HCT116 (cell line): Measurements from ENCODE around the gene NAPA. TPM values are rescaled to one million over a fixed set of nuclear protein-coding genes. Genes with fewer than 3 reads are reported as not detected.

Source experiments
- ATAC-seq: fragments of 200-7000 bp; cut with Tn5 transposase; 2 replicates; pipeline ENCODE4 v1.9.1; 2020; ENCODE audit warnings: mild to moderate bottlenecking, moderate library complexity
- BruUV-seq: library from RNA; stranded (reverse); fragments of 400-500 nt; replicated peaks from 2 replicates; lab custom pipeline; 2021; lab: Mats Ljungman, UMichigan
- CTCF ChIA-PET: fragments of 300-600 bp; sonication (Branson Sonifier 250); formaldehyde crosslinking; loops from one replicate; lab custom pipeline; 2021; ENCODE audit warnings: antibody characterized with exemption; lab: Charles Lee
- POLR2A ChIA-PET: fragments of 300-600, 350-600 bp; sonication (Branson Sonifier 250); formaldehyde crosslinking; loops from one replicate; lab custom pipeline; 2021; ENCODE audit warnings: antibody characterized with exemption; lab: Charles Lee
- RAD21 ChIA-PET, 2 experiments: fragments of 300-600 bp; sonication (Branson Sonifier 250); formaldehyde crosslinking; loops; one replicate each; lab custom pipeline; 2023; ENCODE audit warnings: low total read pairs in 2 of 2; ENCODE audit not compliant: uncharacterized antibody in 2 of 2, unreplicated experiment in 2 of 2, low non-redundant PET in 1 of 2; lab: Charles Lee
- DNase-seq: peaks from one replicate; pipeline ENCODE4 v3.0.0-alpha.2; 2010; ENCODE audit warnings: low read depth, low spot score
- H2AFZ ChIP-seq: fragments of 200-600 bp; shearing (Covaris generic), sonication (generic); 2 replicates; pipeline ENCODE4 v1.6.1; 2017; ENCODE audit warnings: low read depth, mixed run types, mixed read lengths, antibody characterized with exemption, low read length; ENCODE audit not compliant: poor library complexity, severe bottlenecking
- H3K27ac ChIP-seq: 2 replicates; pipeline ENCODE4 v1.5.1; 2012; ENCODE audit warnings: low read depth, low read length
- H3K27me3 ChIP-seq: fragments of 200-600 bp; sonication (generic); 2 replicates; pipeline ENCODE4 v1.6.1; 2016; ENCODE audit warnings: mixed run types, low read length, mixed read lengths; ENCODE audit not compliant: insufficient read depth
- H3K36me3 ChIP-seq, 2 experiments: fragments of 200-500 bp in 1 of 2; fragments of 200-600 bp in 1 of 2; sonication (Bioruptor generic) in 1 of 2; sonication (generic) in 1 of 2; 2 replicates each; pipeline versions ENCODE4 v1.5.1 to v1.6.1; 2014 to 2016; ENCODE audit warnings: low read length in 2 of 2, inconsistent platforms in 1 of 2, mixed read lengths in 1 of 2, mixed run types in 1 of 2; ENCODE audit not compliant: insufficient read depth in 2 of 2, control insufficient read depth in 1 of 2
- H3K4me1 ChIP-seq, 2 experiments: fragments of 200-600 bp in 1 of 2; sonication (generic) in 1 of 2; 2 replicates each; pipeline versions ENCODE4 v1.5.1 to v1.6.1; 2012 to 2017; ENCODE audit warnings: low read length in 2 of 2, inconsistent platforms in 1 of 2, mild to moderate bottlenecking in 1 of 2, mixed read lengths in 1 of 2, mixed run types in 1 of 2, moderate library complexity in 1 of 2; ENCODE audit not compliant: insufficient read depth in 2 of 2, control insufficient read depth in 1 of 2
- H3K4me2 ChIP-seq: fragments of 200-600 bp; sonication (generic); 2 replicates; pipeline ENCODE4 v1.6.1; 2017; ENCODE audit warnings: mixed run types, low read length, mixed read lengths
- H3K4me3 ChIP-seq, 2 experiments: fragments of 200-600 bp in 1 of 2; sonication (generic) in 1 of 2; replicated peaks in 1 of 2; 2 replicates each; pipeline ENCODE4 v1.5.1; 2011 to 2016; ENCODE audit warnings: low read length in 2 of 2, control low read depth in 1 of 2, low read depth in 1 of 2, mild to moderate bottlenecking in 1 of 2, mixed read lengths in 1 of 2, mixed run types in 1 of 2
- H3K79me2 ChIP-seq: fragments of 200-600 bp; sonication (generic); 2 replicates; pipeline ENCODE4 v1.6.1; 2017; ENCODE audit warnings: mild to moderate bottlenecking, mixed run types, low read length, moderate library complexity, mixed read lengths; ENCODE audit not compliant: insufficient read depth
- H3K9ac ChIP-seq: fragments of 200-600 bp; sonication (generic); 2 replicates; pipeline ENCODE4 v1.6.1; 2016; ENCODE audit warnings: low read length, mixed read lengths
- H3K9me2 ChIP-seq: fragments of 200-600 bp; sonication (generic), shearing (Covaris generic); 2 replicates; pipeline ENCODE4 v1.6.1; 2017; ENCODE audit warnings: mixed run types, mild to moderate bottlenecking, moderate library complexity; ENCODE audit not compliant: insufficient read depth
- H3K9me3 ChIP-seq, 2 experiments: fragments of 200-500 bp in 1 of 2; fragments of 200-600 bp in 1 of 2; sonication (Bioruptor generic) in 1 of 2; sonication (generic) in 1 of 2; 2 replicates each; pipeline ENCODE4 v1.6.1; 2014 to 2017; ENCODE audit warnings: low read length in 2 of 2, mixed read lengths in 2 of 2, inconsistent platforms in 1 of 2, low read depth in 1 of 2, mild to moderate bottlenecking in 1 of 2, mixed run types in 1 of 2, moderate library complexity in 1 of 2; ENCODE audit not compliant: control insufficient read depth in 1 of 2, insufficient read depth in 1 of 2
- H4K20me1 ChIP-seq: fragments of 200-600 bp; sonication (generic), shearing (Covaris generic); 2 replicates; pipeline ENCODE4 v1.6.1; 2017; ENCODE audit warnings: mixed run types, mild to moderate bottlenecking, moderate library complexity; ENCODE audit not compliant: insufficient read depth
- CBX3 ChIP-seq: IDR thresholded peaks from 2 replicates; pipeline ENCODE4 v1.6.1; 2012; ENCODE audit warnings: low read depth
- CEBPB ChIP-seq: IDR thresholded peaks from 2 replicates; pipeline ENCODE4 v1.6.1; 2012; ENCODE audit warnings: low read depth
- ELF1 ChIP-seq: IDR thresholded peaks from 2 replicates; pipeline ENCODE4 v1.6.1; 2012; ENCODE audit warnings: low read depth, borderline replicate concordance
- EZH2 ChIP-seq: fragments of 200-600 bp; sonication (generic); IDR thresholded peaks from 2 replicates; pipeline ENCODE4 v1.6.1; 2017; ENCODE audit warnings: antibody characterized with exemption, mixed run types
- EZH2phosphoT487 ChIP-seq: fragments of 200-600 bp; IDR thresholded peaks from 2 replicates; pipeline ENCODE4 v1.6.1; 2018; ENCODE audit warnings: antibody characterized with exemption, borderline replicate concordance
- FOSL1 ChIP-seq: IDR thresholded peaks from 2 replicates; pipeline ENCODE4 v1.6.1; 2012; ENCODE audit warnings: low read depth
- JUND ChIP-seq: IDR thresholded peaks from 2 replicates; pipeline ENCODE4 v1.6.1; 2012
- POLR2A ChIP-seq: IDR thresholded peaks from 2 replicates; pipeline ENCODE4 v1.7.0; 2011; ENCODE audit warnings: borderline replicate concordance; ENCODE audit not compliant: insufficient read depth, insufficient read length; ENCODE audit errors: extremely low read depth
- POLR2AphosphoS5 ChIP-seq: IDR thresholded peaks from 2 replicates; pipeline ENCODE4 v1.6.1; 2011; ENCODE audit warnings: mild to moderate bottlenecking, low read depth, low read length, moderate library complexity
- SRF ChIP-seq: IDR thresholded peaks from 2 replicates; pipeline ENCODE4 v1.6.1; 2012; ENCODE audit warnings: low read depth
- ZFX ChIP-seq: fragments of 450-650 bp; IDR thresholded peaks from 2 replicates; pipeline ENCODE4 v1.6.1; 2017
- ZNF274 ChIP-seq: fragments of 200-500 bp; sonication (Bioruptor generic); IDR thresholded peaks from 2 replicates; pipeline ENCODE4 v1.6.1; 2014; ENCODE audit warnings: mild to moderate bottlenecking, low read depth, low read length, inconsistent platforms
- intact Hi-C: fragments of 100-400 bp; cut with micrococcal nuclease; formaldehyde crosslinking; loops from 2 replicates; pipeline ENCODE4 v1.10.0; 2022
- total RNA-seq: library from RNA; stranded (reverse); gene quantifications from one replicate; pipeline ENCODE4 v1.2.1, GENCODE V29; 2021; ENCODE audit not compliant: unreplicated experiment
- TF ChIP-seq, protein P1 (sequence below): IDR thresholded peaks from 2 replicates; pipeline ENCODE4 v1.6.1; 2012
- TF ChIP-seq, protein P2 (sequence below): IDR thresholded peaks from 2 replicates; pipeline ENCODE4 v1.6.1; 2011; ENCODE audit warnings: mild to moderate bottlenecking, low read length, moderate library complexity; ENCODE audit not compliant: insufficient replicate concordance; ENCODE audit errors: extremely low read depth
- TF ChIP-seq, protein P3 (sequence below): IDR thresholded peaks from 2 replicates; pipeline ENCODE4 v1.6.1; 2012; ENCODE audit warnings: low read depth
- TF ChIP-seq, protein P4 (sequence below): IDR thresholded peaks from 2 replicates; pipeline ENCODE4 v1.6.1; 2012
- TF ChIP-seq, protein P5 (sequence below), 3 experiments: fragments of 200-600 bp in 1 of 3; sonication (generic) in 1 of 3; IDR thresholded peaks in 2 of 3; conservative IDR thresholded peaks in 1 of 3; 2 replicates each; pipeline ENCODE4 v1.5.1; 2012 to 2017; ENCODE audit warnings: low read depth in 2 of 3, low read length in 2 of 3, antibody characterized with exemption in 1 of 3, borderline replicate concordance in 1 of 3, control low read depth in 1 of 3, mild to moderate bottlenecking in 1 of 3, mixed read lengths in 1 of 3, mixed run types in 1 of 3, moderate library complexity in 1 of 3; ENCODE audit not compliant: insufficient read depth in 1 of 3

NAPA gene
- total RNA-seq, 1 experiment from 2014 or later: 58.8 TPM

DNA sequence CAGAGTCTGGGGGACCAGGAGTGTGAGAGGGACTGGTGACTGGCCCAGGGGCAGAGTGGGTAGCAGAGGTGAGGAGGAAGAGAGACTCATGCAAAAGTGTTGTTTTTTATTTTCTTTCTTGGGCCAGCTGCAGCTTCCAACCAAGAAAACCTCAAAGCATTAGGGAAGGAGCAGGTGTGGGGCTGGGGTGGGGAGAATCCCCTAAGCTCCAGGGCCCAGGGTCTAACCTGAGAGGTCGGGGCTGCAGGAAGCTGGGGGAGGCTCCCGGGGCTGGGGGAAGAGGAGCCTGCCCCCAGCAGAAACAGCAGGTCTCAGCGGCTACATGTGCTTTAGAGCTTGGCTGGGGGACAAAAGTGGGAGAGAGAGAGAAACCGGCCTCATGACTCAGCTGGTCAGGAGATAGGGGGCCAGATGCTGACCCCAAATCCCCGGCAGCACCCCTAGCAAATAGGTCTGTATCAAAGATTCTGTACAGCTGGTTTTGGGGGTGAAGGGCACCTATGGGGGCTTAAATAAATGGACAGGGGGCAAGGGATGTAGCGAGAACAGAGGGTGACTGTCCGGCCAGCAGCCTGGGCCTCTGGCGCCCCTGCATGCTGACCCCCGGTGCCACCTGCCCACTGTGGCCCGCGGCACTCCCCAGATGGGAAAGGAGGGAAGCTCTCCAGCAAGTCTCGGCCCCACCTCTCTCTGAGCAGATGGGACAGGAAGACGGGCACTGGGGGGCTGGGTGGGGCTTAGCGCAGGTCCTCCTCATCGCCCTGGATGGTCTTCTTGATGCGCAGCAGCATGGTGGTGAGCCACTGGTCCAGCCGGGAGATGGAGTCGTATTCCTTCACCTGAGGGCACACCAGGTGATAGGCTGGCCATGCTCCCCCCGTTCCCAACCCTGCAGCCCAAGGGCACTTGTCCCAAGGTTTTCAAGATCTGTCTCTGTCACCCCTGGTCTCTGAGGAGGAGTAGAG, 27.0 kb downstream of the NAPA start:
- POLR2A ChIA-PET: no interaction called here
- no peaks in the 10 kb centered on the region for H3K9me3 ChIP-seq

More for the DNA sequence above, 27.0 kb downstream of the NAPA start:
- H3K27me3 ChIP-seq: no peaks in the 10 kb centered on the region
- peaks cover 2 to 5% of the 10 kb centered on the region in 2 experiments; a peak in 1 of 4 replicates for H3K36me3 ChIP-seq
- intact Hi-C loops: no loop called here
- no peak for DNase-seq
- H3K9me2 ChIP-seq: no peaks in the 10 kb centered on the region
- TF ChIP-seq CEBPB (no peak), POLR2A (no peak), JUND (no peak), ELF1 (no peak), SRF (no peak), EZH2 (no peak), ZFX (no peak), FOSL1 (no peak), EZH2phosphoT487 (no peak), CBX3 (no peak), ZNF274 (no peak), POLR2AphosphoS5 (no peak)
- TF ChIP-seq, protein P1, sequence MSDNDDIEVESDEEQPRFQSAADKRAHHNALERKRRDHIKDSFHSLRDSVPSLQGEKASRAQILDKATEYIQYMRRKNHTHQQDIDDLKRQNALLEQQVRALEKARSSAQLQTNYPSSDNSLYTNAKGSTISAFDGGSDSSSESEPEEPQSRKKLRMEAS: no peak
- TF ChIP-seq, protein P2, sequence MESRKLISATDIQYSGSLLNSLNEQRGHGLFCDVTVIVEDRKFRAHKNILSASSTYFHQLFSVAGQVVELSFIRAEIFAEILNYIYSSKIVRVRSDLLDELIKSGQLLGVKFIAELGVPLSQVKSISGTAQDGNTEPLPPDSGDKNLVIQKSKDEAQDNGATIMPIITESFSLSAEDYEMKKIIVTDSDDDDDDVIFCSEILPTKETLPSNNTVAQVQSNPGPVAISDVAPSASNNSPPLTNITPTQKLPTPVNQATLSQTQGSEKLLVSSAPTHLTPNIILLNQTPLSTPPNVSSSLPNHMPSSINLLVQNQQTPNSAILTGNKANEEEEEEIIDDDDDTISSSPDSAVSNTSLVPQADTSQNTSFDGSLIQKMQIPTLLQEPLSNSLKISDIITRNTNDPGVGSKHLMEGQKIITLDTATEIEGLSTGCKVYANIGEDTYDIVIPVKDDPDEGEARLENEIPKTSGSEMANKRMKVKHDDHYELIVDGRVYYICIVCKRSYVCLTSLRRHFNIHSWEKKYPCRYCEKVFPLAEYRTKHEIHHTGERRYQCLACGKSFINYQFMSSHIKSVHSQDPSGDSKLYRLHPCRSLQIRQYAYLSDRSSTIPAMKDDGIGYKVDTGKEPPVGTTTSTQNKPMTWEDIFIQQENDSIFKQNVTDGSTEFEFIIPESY: no peak
- TF ChIP-seq, protein P3, sequence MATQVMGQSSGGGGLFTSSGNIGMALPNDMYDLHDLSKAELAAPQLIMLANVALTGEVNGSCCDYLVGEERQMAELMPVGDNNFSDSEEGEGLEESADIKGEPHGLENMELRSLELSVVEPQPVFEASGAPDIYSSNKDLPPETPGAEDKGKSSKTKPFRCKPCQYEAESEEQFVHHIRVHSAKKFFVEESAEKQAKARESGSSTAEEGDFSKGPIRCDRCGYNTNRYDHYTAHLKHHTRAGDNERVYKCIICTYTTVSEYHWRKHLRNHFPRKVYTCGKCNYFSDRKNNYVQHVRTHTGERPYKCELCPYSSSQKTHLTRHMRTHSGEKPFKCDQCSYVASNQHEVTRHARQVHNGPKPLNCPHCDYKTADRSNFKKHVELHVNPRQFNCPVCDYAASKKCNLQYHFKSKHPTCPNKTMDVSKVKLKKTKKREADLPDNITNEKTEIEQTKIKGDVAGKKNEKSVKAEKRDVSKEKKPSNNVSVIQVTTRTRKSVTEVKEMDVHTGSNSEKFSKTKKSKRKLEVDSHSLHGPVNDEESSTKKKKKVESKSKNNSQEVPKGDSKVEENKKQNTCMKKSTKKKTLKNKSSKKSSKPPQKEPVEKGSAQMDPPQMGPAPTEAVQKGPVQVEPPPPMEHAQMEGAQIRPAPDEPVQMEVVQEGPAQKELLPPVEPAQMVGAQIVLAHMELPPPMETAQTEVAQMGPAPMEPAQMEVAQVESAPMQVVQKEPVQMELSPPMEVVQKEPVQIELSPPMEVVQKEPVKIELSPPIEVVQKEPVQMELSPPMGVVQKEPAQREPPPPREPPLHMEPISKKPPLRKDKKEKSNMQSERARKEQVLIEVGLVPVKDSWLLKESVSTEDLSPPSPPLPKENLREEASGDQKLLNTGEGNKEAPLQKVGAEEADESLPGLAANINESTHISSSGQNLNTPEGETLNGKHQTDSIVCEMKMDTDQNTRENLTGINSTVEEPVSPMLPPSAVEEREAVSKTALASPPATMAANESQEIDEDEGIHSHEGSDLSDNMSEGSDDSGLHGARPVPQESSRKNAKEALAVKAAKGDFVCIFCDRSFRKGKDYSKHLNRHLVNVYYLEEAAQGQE: no peak
- TF ChIP-seq, protein P4, sequence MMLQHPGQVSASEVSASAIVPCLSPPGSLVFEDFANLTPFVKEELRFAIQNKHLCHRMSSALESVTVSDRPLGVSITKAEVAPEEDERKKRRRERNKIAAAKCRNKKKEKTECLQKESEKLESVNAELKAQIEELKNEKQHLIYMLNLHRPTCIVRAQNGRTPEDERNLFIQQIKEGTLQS: no peak
- TF ChIP-seq, protein P5, sequence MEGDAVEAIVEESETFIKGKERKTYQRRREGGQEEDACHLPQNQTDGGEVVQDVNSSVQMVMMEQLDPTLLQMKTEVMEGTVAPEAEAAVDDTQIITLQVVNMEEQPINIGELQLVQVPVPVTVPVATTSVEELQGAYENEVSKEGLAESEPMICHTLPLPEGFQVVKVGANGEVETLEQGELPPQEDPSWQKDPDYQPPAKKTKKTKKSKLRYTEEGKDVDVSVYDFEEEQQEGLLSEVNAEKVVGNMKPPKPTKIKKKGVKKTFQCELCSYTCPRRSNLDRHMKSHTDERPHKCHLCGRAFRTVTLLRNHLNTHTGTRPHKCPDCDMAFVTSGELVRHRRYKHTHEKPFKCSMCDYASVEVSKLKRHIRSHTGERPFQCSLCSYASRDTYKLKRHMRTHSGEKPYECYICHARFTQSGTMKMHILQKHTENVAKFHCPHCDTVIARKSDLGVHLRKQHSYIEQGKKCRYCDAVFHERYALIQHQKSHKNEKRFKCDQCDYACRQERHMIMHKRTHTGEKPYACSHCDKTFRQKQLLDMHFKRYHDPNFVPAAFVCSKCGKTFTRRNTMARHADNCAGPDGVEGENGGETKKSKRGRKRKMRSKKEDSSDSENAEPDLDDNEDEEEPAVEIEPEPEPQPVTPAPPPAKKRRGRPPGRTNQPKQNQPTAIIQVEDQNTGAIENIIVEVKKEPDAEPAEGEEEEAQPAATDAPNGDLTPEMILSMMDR (IDR thresholded peaks at IDR 0.05 in 2 of 3, conservative IDR thresholded peaks at IDR 0.05 in 1 of 3; ENCODE audit: borderline replicate concordance in 1 of 3, insufficient read depth in 1 of 3, low read depth in 2 of 3, low read length in 2 of 3): no peak
- no peak overlapping the region for H3K27ac ChIP-seq
- ChIA-PET RAD21 (no interaction called here), CTCF (no interaction called here)
- H3K4me2 ChIP-seq: no peak overlapping the region
- H3K4me1 ChIP-seq: peaks cover 6 to 21% of the 10 kb centered on the region in 2 experiments; a peak in 2 of 4 replicates
- H3K9ac ChIP-seq: no peak overlapping the region
- no peaks in the 10 kb centered on the region for H4K20me1 ChIP-seq
- H3K4me3 ChIP-seq: no peak overlapping the region
- no peak overlapping the region for H2AFZ ChIP-seq
- no peak for ATAC-seq
- H3K79me2 ChIP-seq: no peaks in the 10 kb centered on the region
- BruUV-seq: TSS peak; percentile 23
